PC-3 (cell line): ENCODE data around the gene LYG1.

Experiments used
- EZH2 ChIP-seq: fragments of 300-600 bp; sonication (generic); IDR thresholded peaks from one replicate; pipeline ENCODE4 v1.6.1; 2017; ENCODE audit warnings: antibody characterized with exemption, mild to moderate bottlenecking, low read length; ENCODE audit not compliant: unreplicated experiment
- TF ChIP-seq, protein P1 (sequence below): fragments of 300-600 bp; sonication (generic); conservative IDR thresholded peaks from 2 replicates; pipeline ENCODE4 v1.5.1; 2017; ENCODE audit warnings: antibody characterized with exemption, low read depth, mild to moderate bottlenecking, low read length

DNA sequence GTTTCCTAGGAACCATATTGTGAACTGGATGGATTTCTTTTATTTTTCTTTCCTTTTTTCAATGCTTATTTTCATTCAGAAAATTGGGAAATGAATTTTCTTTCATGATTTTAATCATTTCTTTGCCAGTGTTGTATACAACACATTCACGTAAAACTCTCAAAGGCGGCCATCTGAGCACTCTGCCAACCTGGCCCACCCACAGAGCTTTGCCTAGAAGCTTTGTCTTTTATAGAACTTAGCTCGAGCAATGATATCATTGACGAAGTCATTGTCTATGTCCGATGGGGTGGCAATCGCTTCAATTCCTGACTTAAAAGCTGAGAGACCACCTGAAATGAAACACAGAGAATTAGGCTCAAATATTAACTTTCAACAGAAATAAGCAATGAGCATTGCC, 58.8 kb downstream of the LYG1 start:
- TF ChIP-seq, protein P1, sequence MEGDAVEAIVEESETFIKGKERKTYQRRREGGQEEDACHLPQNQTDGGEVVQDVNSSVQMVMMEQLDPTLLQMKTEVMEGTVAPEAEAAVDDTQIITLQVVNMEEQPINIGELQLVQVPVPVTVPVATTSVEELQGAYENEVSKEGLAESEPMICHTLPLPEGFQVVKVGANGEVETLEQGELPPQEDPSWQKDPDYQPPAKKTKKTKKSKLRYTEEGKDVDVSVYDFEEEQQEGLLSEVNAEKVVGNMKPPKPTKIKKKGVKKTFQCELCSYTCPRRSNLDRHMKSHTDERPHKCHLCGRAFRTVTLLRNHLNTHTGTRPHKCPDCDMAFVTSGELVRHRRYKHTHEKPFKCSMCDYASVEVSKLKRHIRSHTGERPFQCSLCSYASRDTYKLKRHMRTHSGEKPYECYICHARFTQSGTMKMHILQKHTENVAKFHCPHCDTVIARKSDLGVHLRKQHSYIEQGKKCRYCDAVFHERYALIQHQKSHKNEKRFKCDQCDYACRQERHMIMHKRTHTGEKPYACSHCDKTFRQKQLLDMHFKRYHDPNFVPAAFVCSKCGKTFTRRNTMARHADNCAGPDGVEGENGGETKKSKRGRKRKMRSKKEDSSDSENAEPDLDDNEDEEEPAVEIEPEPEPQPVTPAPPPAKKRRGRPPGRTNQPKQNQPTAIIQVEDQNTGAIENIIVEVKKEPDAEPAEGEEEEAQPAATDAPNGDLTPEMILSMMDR: no peak
- TF ChIP-seq EZH2: no peak
